ENCODE results near the gene IGFBP4.

The IGFBP4 gene

DNA sequence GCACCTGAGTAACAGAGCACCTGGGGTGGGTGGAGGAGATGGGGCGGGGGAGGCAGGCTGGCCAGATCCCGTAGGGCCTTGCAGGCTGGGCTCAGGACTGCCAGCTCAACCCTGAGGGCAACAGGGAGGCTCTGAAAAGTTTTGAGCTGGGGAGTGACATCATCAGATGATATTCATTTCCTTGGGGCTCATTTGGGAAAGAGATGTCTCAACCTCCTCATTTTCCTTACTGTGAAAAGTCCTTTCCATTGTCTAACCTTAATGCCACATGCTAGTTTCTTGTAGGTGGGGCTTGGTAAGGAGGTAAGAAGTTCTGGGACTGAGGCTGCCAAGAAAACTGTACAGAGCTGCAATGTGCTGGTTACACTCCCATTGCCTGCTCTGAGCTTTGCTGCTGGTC, 54.4 kb downstream of the IGFBP4 start:
- H3K4me3 Mint-ChIP-seq: no peak overlapping the region
- H3K27me3 Mint-ChIP-seq: no peaks in the 10 kb centered on the region
- H3K27ac Mint-ChIP-seq: no peak overlapping the region
- H3K36me3 Mint-ChIP-seq: no peaks in the 10 kb centered on the region
- H3K9me3 Mint-ChIP-seq (ENCODE audit: low read depth): no peaks in the 10 kb centered on the region
- peaks cover 5% of the 10 kb centered on the region for H3K4me1 Mint-ChIP-seq (ENCODE audit: low read depth)

DNA sequence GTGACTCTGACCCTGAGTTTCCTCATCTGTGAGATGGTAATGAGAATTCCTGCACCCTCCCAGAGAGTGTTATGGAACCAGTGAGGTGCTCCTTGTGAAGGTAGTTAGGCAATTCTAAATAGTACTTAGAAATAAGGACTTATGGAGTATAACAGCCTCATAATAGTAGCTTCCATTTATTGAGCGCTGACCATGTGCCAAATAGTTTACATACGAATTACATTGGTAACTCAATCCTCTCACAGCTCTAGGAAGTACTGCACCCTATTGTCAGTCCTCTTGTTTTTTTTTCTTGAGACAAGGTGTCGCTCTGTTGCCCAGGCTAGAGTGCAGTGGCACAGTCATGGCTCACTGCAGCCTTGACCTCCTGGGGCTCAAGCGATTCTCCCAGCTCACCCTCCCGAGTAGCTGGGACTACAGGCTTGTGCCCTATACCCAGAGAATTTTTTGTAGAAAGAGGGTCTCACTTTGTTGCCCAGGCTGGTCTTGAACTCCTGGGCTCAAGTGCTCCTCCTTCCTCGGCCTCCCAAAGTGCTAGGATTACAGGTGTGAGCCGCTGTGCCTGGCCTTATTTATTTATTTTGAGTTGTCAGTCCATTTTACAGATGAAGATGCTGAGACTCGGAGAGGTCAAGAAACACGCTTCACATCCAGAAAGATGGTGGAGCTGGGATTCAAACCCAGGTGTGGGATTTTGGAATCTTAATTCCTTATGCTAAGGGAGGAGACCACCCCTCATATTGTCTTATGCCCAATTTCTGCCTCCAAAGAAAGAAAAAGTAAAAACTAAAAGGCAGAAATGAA, 55.2 kb downstream of the IGFBP4 start:
- H3K27ac Mint-ChIP-seq: no peak overlapping the region
- no peaks in the 10 kb centered on the region for H3K9me3 Mint-ChIP-seq (ENCODE audit: low read depth)
- peaks cover 5% of the 10 kb centered on the region for H3K4me1 Mint-ChIP-seq (ENCODE audit: low read depth)
- no peak overlapping the region for H3K4me3 Mint-ChIP-seq
- no peaks in the 10 kb centered on the region for H3K36me3 Mint-ChIP-seq
- H3K27me3 Mint-ChIP-seq: no peaks in the 10 kb centered on the region

DNA sequence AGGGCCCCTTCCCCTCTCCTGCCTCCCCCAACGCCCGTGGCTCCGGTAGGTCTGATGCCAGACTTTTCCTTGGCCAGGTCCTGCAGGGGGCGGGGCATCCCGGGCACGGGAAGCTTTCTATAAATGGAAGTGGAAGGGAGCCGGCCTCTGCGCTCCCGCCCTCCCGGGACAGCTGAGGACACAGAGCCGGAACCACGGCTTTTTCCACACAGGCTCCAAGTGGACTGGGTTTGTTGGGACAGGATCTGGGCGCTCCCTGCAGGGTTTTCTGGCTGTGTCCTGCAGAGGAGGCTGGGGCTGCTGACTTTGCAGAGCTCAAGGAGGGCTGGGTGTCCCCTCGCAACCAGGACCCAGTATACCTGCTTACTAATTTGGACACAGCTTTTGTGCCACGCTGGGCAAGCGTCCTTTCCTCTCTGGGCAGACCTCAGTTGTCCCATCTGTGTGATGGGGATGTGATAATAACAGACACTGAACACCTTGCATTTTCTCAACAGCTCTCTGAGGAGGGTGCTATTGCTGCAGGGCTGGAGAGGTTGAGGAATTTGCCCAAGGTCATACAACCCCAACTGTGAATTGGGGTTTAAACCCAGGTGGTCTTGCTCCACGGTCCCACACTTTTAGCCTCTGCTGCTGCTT, 56.4 kb downstream of the IGFBP4 start:
- Mint-ChIP-seq H3K36me3 (no peaks in the 10 kb centered on the region), H3K4me1 (ENCODE audit: low read depth) (peaks cover 5% of the 10 kb centered on the region), H3K4me3 (no peak overlapping the region), H3K27ac (no peak overlapping the region), H3K9me3 (ENCODE audit: low read depth) (no peaks in the 10 kb centered on the region), H3K27me3 (no peaks in the 10 kb centered on the region)

DNA sequence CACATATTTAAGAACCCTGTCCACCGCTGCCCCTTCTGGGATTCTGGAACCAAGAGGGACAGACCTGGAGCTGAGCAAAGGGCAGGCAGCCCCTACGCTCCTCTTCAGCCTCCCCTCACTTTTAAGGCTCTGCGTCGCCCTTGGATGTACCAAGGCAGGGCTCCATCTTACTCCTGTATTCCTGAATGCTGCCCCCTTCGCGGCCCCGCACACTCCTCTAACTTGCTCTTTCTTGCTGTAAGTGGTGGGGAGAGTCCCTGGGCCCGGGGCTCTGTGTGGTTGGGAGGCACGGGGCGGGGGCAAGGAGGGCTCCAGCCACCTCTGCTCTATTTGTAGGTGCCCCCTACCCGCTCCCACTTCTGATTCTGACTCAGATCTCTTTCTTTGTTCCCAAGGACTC, 56.9 kb downstream of the IGFBP4 start:
- H3K9me3 Mint-ChIP-seq (ENCODE audit: low read depth): no peaks in the 10 kb centered on the region
- H3K27me3 Mint-ChIP-seq: no peaks in the 10 kb centered on the region
- peaks cover 5% of the 10 kb centered on the region for H3K4me1 Mint-ChIP-seq (ENCODE audit: low read depth)
- no peak overlapping the region for H3K27ac Mint-ChIP-seq
- H3K4me3 Mint-ChIP-seq: no peak overlapping the region
- no peaks in the 10 kb centered on the region for H3K36me3 Mint-ChIP-seq

DNA sequence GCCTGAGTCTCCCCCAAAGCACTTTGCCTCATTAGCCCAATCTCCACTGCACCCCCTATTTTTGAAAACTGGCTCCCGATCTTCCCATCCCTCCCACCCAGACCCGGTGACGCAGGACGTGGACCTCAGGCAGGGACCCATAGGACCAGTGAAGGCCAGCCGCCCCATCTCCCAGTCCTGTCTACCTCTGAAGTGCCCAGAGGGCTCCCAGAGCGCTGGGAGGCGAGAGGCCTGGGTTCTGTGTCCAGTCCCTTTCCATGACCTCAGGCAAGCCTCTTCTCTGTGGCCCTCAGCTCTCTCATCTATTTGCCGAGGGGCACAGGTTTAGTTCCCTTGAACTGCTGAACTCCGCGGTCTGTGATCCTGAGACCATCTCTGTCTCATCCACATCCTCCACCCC, 57.5 kb downstream of the IGFBP4 start:
- Mint-ChIP-seq H3K36me3 (no peaks in the 10 kb centered on the region), H3K9me3 (ENCODE audit: low read depth) (no peaks in the 10 kb centered on the region)

DNA sequence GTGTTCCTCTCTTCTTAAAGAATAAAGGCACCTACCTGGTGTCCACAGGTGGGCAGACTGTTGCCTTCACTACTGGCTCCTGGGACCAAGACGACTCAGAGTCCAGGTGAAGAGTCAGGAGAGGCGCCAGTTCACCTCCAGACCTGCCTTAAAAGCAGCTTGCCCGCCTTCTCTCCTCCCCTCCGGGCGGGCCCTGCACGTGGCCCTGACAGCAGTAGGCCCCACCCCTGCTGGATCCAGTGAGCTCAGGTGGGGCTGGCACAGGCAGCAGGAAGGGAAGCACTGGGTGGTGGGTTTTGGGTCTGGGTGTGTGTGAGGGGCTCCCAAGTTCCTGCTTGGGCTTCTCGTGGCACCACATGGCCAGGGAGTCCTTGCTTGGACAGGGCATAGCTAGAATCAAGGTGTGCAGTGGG, 58.3 kb downstream of the IGFBP4 start, which contains the start of gene TNS4:
Gene TNS4, minus strand, starts transcription at position 125 of the 413 bp plus-strand sequence. CDS start 5,198 bp downstream, outside the sequence.
- Mint-ChIP-seq H3K27me3 (no peaks in the 10 kb centered on the region), H3K4me1 (ENCODE audit: low read depth) (peaks cover 6% of the 10 kb centered on the region), H3K4me3 (no peak within 1 kb of the TSS), H3K27ac (no peak within 1 kb of the TSS), H3K36me3 (no peaks in the 10 kb centered on the region), H3K9me3 (ENCODE audit: low read depth) (no peaks in the 10 kb centered on the region)

More for the DNA sequence above, 57.5 kb downstream of the IGFBP4 start:
- H3K27me3 Mint-ChIP-seq: no peaks in the 10 kb centered on the region
- no peak overlapping the region for H3K4me3 Mint-ChIP-seq
- no peak overlapping the region for H3K27ac Mint-ChIP-seq
- peaks cover 5% of the 10 kb centered on the region for H3K4me1 Mint-ChIP-seq (ENCODE audit: low read depth)

DNA sequence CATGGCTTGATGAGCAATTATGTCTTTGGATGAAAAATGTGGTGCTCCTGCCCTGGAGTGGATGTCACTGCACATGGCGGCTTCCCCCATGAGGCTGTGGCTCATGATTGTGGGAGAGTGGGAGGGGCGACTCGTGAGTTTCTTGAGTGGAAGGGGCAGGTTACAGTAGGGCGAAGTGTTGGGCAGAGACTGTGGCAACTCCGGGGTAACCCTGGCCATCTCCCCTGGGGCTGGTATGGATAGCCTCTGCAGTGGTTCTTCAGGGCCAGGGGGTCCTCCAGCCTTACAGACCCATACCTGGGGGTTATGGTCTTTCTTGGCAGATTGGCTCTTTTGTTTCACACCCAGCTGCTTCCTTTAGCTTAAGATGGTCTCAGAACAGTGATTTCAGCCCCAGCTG, 59.5 kb downstream of the IGFBP4 start:
- H3K27me3 Mint-ChIP-seq: no peaks in the 10 kb centered on the region
- H3K9me3 Mint-ChIP-seq (ENCODE audit: low read depth): no peaks in the 10 kb centered on the region
- H3K4me3 Mint-ChIP-seq: no peak overlapping the region
- peaks cover 6% of the 10 kb centered on the region for H3K4me1 Mint-ChIP-seq (ENCODE audit: low read depth)
- no peaks in the 10 kb centered on the region for H3K36me3 Mint-ChIP-seq
- H3K27ac Mint-ChIP-seq: no peak overlapping the region

DNA sequence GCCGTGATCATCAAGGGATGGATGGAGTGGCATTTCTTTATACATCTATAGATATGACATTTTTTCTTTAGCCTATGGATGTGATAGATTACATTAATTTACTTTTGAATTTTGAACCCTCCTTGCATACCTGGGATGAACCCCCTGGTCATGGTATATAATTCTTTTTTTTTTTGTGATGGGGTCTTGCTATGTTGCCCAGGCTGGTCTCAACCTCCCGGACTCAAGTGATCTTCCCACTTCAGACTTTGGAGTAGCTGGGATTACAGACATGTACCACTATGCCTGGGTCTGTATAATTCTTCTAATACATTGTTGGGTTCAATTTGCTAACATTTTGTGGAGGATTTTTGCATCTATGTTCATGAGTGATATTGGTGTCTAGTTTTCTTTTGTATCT, 59.9 kb downstream of the IGFBP4 start:
- H3K4me1 Mint-ChIP-seq (ENCODE audit: low read depth): peaks cover 6% of the 10 kb centered on the region
- H3K27ac Mint-ChIP-seq: peak overlapping the region; percentile 54
- no peaks in the 10 kb centered on the region for H3K36me3 Mint-ChIP-seq
- H3K27me3 Mint-ChIP-seq: no peaks in the 10 kb centered on the region
- no peak overlapping the region for H3K4me3 Mint-ChIP-seq
- H3K9me3 Mint-ChIP-seq (ENCODE audit: low read depth): no peaks in the 10 kb centered on the region

DNA sequence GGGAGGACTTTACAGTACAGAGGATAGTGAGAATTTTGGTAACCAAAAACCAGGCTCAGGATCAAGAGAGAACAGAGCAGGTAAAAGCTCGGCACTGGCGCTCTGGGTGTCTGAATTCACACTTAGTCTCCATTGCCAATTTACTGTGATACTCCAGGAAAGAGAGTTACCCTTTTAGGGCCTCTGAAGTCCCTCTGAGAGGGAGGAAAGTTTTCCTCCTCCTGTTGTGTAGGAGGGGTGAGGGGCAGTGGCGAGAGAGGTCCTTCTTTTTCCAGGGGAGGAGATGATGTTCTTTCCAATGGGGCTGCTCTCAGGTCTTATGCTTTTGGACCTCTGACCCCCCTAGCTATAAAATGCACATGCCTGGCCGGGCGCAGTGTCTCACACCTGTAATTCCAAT, 63.5 kb downstream of the IGFBP4 start:
- no peak overlapping the region for H3K4me3 Mint-ChIP-seq
- H3K36me3 Mint-ChIP-seq: no peaks in the 10 kb centered on the region
- H3K27ac Mint-ChIP-seq: no peak overlapping the region
- H3K27me3 Mint-ChIP-seq: no peaks in the 10 kb centered on the region
- peaks cover 2% of the 10 kb centered on the region for H3K4me1 Mint-ChIP-seq (ENCODE audit: low read depth)
- H3K9me3 Mint-ChIP-seq (ENCODE audit: low read depth): no peaks in the 10 kb centered on the region

Data from activated naive CD8-positive, alpha-beta T cell (primary cell).